GM12878 (cell line): Measurements from ENCODE around the gene LSMEM2. TPM values are rescaled to one million over a fixed set of nuclear protein-coding genes. Genes with fewer than 3 reads are reported as not detected.

Source experiments
- ATAC-seq: fragments of 200-7000 bp; cut with Tn5 transposase; 3 replicates; pipeline ENCODE4 v1.9.1; 2020; ENCODE audit warnings: mild to moderate bottlenecking, moderate library complexity
- BruUV-seq: library from RNA; stranded (reverse); fragments of 400-500 nt; replicated peaks from 2 replicates; lab custom pipeline; 2021; lab: Mats Ljungman, UMichigan
- CTCF ChIA-PET: fragments of 300-600 bp; sonication (Branson Sonifier 250); formaldehyde crosslinking; extraction: SDS; loops from one replicate; lab custom pipeline; 2021; ENCODE audit warnings: inconsistent platforms; lab: Yijun Ruan, JAX
- POLR2A ChIA-PET: fragments of 350-600 bp; formaldehyde crosslinking; extraction: SDS; loops from one replicate; lab custom pipeline; 2021; ENCODE audit warnings: inconsistent platforms; lab: Charles Lee
- RAD21 ChIA-PET: fragments of 300-600 bp; sonication (Branson Sonifier 250); formaldehyde crosslinking; loops from one replicate; lab custom pipeline; 2023; ENCODE audit warnings: antibody characterized with exemption; ENCODE audit not compliant: unreplicated experiment; lab: Charles Lee
- SMC1A ChIA-PET: fragments of 300-600 bp; sonication (Branson Sonifier 250); formaldehyde crosslinking; loops from one replicate; lab custom pipeline; 2023; ENCODE audit not compliant: unreplicated experiment, uncharacterized antibody; lab: Charles Lee
- DNase-seq: peaks from one replicate; pipeline ENCODE4 v3.0.0-alpha.2; 2011; ENCODE audit warnings: low read depth, low spot score
- FAIRE-seq: peaks from 3 replicates; lab custom pipeline; 2011; peaks lifted over from hg19 to GRCh38; lab: Jason Lieb, UNC
- H2AFZ ChIP-seq: 2 replicates; pipeline ENCODE4 v1.6.0; 2011; ENCODE audit warnings: low read depth, low read length, control low read depth; ENCODE audit not compliant: control insufficient read depth
- H3K27ac ChIP-seq: 2 replicates; pipeline ENCODE4 v1.5.1; 2011; ENCODE audit warnings: control low read depth; ENCODE audit not compliant: control insufficient read depth, insufficient read depth
- H3K27me3 ChIP-seq, 2 experiments: replicated peaks in 1 of 2; 2 replicates each; pipeline versions ENCODE4 v1.6.0 to v1.6.1; 2011; ENCODE audit warnings: low read length in 1 of 2; ENCODE audit not compliant: control insufficient read depth in 2 of 2, insufficient read depth in 2 of 2
- H3K36me3 ChIP-seq, 2 experiments: 2 replicates each; pipeline ENCODE4 v1.5.1; 2011; ENCODE audit warnings: low read length in 1 of 2; ENCODE audit not compliant: control insufficient read depth in 2 of 2, insufficient read depth in 2 of 2
- H3K4me1 ChIP-seq: 2 replicates; pipeline ENCODE4 v1.6.1; 2011; ENCODE audit warnings: mild to moderate bottlenecking, low read length, moderate library complexity, mixed read lengths; ENCODE audit not compliant: control insufficient read depth, insufficient read depth
- H3K4me2 ChIP-seq: 2 replicates; pipeline ENCODE4 v1.6.0; 2011; ENCODE audit warnings: control low read depth; ENCODE audit not compliant: control insufficient read depth, insufficient read depth
- H3K4me3 ChIP-seq: fragments of 200-600 bp; sonication (generic); 2 replicates; pipeline ENCODE4 v1.5.1; 2016
- H3K79me2 ChIP-seq: 2 replicates; pipeline ENCODE4 v1.6.0; 2011; ENCODE audit warnings: low read length; ENCODE audit not compliant: control insufficient read depth, insufficient read depth
- H3K9ac ChIP-seq: 2 replicates; pipeline ENCODE4 v1.8.0; 2011; ENCODE audit warnings: low read length, control low read depth, mixed read lengths; ENCODE audit not compliant: control insufficient read depth, insufficient read depth
- H3K9me3 ChIP-seq: replicated peaks from 3 replicates; pipeline ENCODE4 v1.5.1; 2011; ENCODE audit warnings: mild to moderate bottlenecking, low read length; ENCODE audit not compliant: control insufficient read depth, insufficient read depth
- H4K20me1 ChIP-seq: 2 replicates; pipeline ENCODE4 v1.6.0; 2011; ENCODE audit not compliant: control insufficient read depth, insufficient read depth
- E2F4 ChIP-seq: IDR thresholded peaks from 2 replicates; pipeline ENCODE4 v1.6.1; 2012; ENCODE audit warnings: low read depth, low read length, improper control_type of control experiment
- JUNB ChIP-seq: IDR thresholded peaks from 2 replicates; pipeline ENCODE4 v1.6.1; 2016; ENCODE audit warnings: antibody characterized with exemption, mild to moderate bottlenecking
- KAT2A ChIP-seq: conservative IDR thresholded peaks from 2 replicates; pipeline ENCODE4 v1.6.1; 2011; ENCODE audit warnings: low read depth, low read length; ENCODE audit not compliant: control insufficient read depth
- MEF2B ChIP-seq: fragments of 450-650 bp; IDR thresholded peaks from 2 replicates; pipeline ENCODE4 v1.6.1; 2018; ENCODE audit warnings: mild to moderate bottlenecking, moderate library complexity; ENCODE audit not compliant: partially characterized antibody, poor library complexity, severe bottlenecking
- MTA3 ChIP-seq: IDR thresholded peaks from 2 replicates; pipeline ENCODE4 v1.6.1; 2012; ENCODE audit warnings: low read length, inconsistent platforms, borderline replicate concordance
- MXI1 ChIP-seq: fragments of 150-350 bp; IDR thresholded peaks from 2 replicates; pipeline ENCODE4 v1.6.1; 2011; ENCODE audit warnings: low read depth, mild to moderate bottlenecking, inconsistent platforms, low read length, improper control_type of control experiment
- MYC ChIP-seq: IDR thresholded peaks from 2 replicates; pipeline ENCODE4 v1.6.1; 2011; ENCODE audit warnings: mild to moderate bottlenecking, low read length, moderate library complexity, inconsistent platforms; ENCODE audit not compliant: insufficient read depth, insufficient replicate concordance, insufficient read length, severe bottlenecking
- NBN ChIP-seq: fragments of 450-650 bp; IDR thresholded peaks from 2 replicates; pipeline ENCODE4 v1.6.1; 2016
- NFYB ChIP-seq: IDR thresholded peaks from 2 replicates; pipeline ENCODE4 v1.6.1; 2011; ENCODE audit warnings: low read depth, mild to moderate bottlenecking, low read length, improper control_type of control experiment, moderate library complexity; ENCODE audit not compliant: insufficient read depth
- SUZ12 ChIP-seq: fragments of 200-600 bp; sonication (generic); IDR thresholded peaks from one replicate; pipeline ENCODE4 v1.6.1; 2018; ENCODE audit warnings: antibody characterized with exemption, mild to moderate bottlenecking; ENCODE audit not compliant: unreplicated experiment
- USF2 ChIP-seq: IDR thresholded peaks from 2 replicates; pipeline ENCODE4 v1.6.1; 2011; ENCODE audit warnings: low read depth, low read length, improper control_type of control experiment, borderline replicate concordance
- YY1 ChIP-seq: IDR thresholded peaks from 2 replicates; pipeline ENCODE4 v1.6.1; 2011; ENCODE audit warnings: low read depth, mild to moderate bottlenecking, low read length
- ZBTB33 ChIP-seq: fragments of 450-650 bp; IDR thresholded peaks from 2 replicates; pipeline ENCODE4 v1.6.1; 2017; ENCODE audit warnings: mild to moderate bottlenecking
- ZNF207 ChIP-seq: fragments of 450-650 bp; IDR thresholded peaks from 2 replicates; pipeline ENCODE4 v1.6.1; 2014; ENCODE audit warnings: antibody characterized with exemption, mild to moderate bottlenecking, borderline replicate concordance
- WGBS: methylation state at CpG from one replicate; pipeline ENCODE4 v1.1.6; 2016; ENCODE audit warnings: low lambda C conversion rate; ENCODE audit not compliant: insufficient replicate concordance, insufficient coverage; ENCODE audit errors: missing lambda C conversion rate; 5-methylcytosine and 5-hydroxymethylcytosine counted together
- in situ Hi-C: fragments of 300-500 bp; cut with MboI; formaldehyde crosslinking; loops from 9 replicates; pipeline ENCODE4 v1.14.3; 2018; ENCODE audit warnings: mixed read lengths
- intact Hi-C: fragments of 100-400 bp; cut with micrococcal nuclease; formaldehyde crosslinking; loops from one replicate; pipeline ENCODE4 v1.14.2; 2022; ENCODE audit not compliant: unreplicated experiment
- polyA plus RNA-seq, 11 experiments: library from polyadenylated mRNA; depleted of rRNA in 4 of 11; unstranded in 6 of 11; stranded (reverse) in 5 of 11; fragments of >200 nt; fragmentation: Nextera tagmentation in 4 of 11; fragmentation: Illumina TruSeq in 1 of 11; extraction: Ambion mirVana in 4 of 11; extraction: Trizol in 1 of 11; gene quantifications; 1 replicate in 1 of 11; 2 replicates in 10 of 11; pipeline versions ENCODE4 v1.2.1 to v1.2.3, GENCODE V29; 2011 to 2016; ENCODE audit warnings: inconsistent platforms in 2 of 11, missing spikeins in 2 of 11, low read depth in 1 of 11
- total RNA-seq, 4 experiments: library from RNA; depleted of rRNA in 3 of 4; stranded (reverse); fragments of >200 nt in 3 of 4; fragmentation: Illumina TruSeq in 1 of 4; extraction: Trizol in 1 of 4; gene quantifications; 2 replicates each; pipeline versions ENCODE4 v1.2.1 to v1.2.3, GENCODE V29; 2013 to 2021

Gene LSMEM2
- total and polyA plus RNA-seq, 10 of the 15 experiments (the other 5 are each of a cell fraction or from before 2014, with no cell fraction given): 0.17 TPM; not detected in 9

- in situ Hi-C loops (no loop called here), intact Hi-C loops (no loop called here)
- no peaks in the 10 kb centered on the region for H3K27me3 ChIP-seq
- H4K20me1 ChIP-seq: no peaks in the 10 kb centered on the region
- peak within 1 kb of the TSS; percentile 83 for H3K9ac ChIP-seq
- peaks cover 2 to 4% of the 10 kb centered on the region in 2 experiments; a peak in 2 of 4 replicates for H3K36me3 ChIP-seq
- ChIA-PET SMC1A (interaction anchor here (1.2 kb wide), 1 partner anchor 15 kb away, joined by 3 read pairs; no protein-coding TSS in a partner anchor), RAD21 (interaction anchor here (1.2 kb wide), 1 partner anchor 14 kb away, joined by 3 read pairs; no protein-coding TSS in a partner anchor), POLR2A (interaction anchor here (0.7 to 2.0 kb wide), 3 partner anchors 12 to 18 kb away, joined by 3 to 8 read pairs (median 5); partner anchors contain the start of gene RASSF1), CTCF (interaction anchor here (1.2 to 5.1 kb wide), 3 partner anchors 14 to 96 kb away, joined by 3 to 72 read pairs (median 4); partner anchors contain the start of genes RASSF1 and ZMYND10)
- DNase-seq: no peak
- FAIRE-seq: no peak
- peaks cover 17% of the 10 kb centered on the region for H3K4me1 ChIP-seq
- H3K9me3 ChIP-seq: no peaks in the 10 kb centered on the region
- peak within 1 kb of the TSS; percentile 88 for H3K27ac ChIP-seq
- peak within 1 kb of the TSS; percentile 64 for H3K4me2 ChIP-seq
- peak within 1 kb of the TSS; percentile 92 for H2AFZ ChIP-seq
- WGBS: 91% methylated on average over 30 of the region's 31 CpGs
- BruUV-seq: no TSS peak
- H3K79me2 ChIP-seq: peaks cover 15% of the 10 kb centered on the region
- no peak for TF ChIP-seq KAT2A
- TF ChIP-seq NBN: no peak
- TF ChIP-seq JUNB: no peak
- no peak for TF ChIP-seq ZNF207
- TF ChIP-seq MXI1: no peak
- no peak for TF ChIP-seq SUZ12
- no peak for TF ChIP-seq MTA3
- TF ChIP-seq NFYB: no peak
- no peak for TF ChIP-seq E2F4
- no peak for TF ChIP-seq MEF2B
- no peak for TF ChIP-seq MYC
- no peak for TF ChIP-seq USF2
- no peak for TF ChIP-seq YY1
- TF ChIP-seq ZBTB33: no peak
- ATAC-seq: no peak
- peak within 1 kb of the TSS; percentile 70 for H3K4me3 ChIP-seq
Measured at GRCh38 chr3:50322386-50323091, 43.7 kb downstream of the LSMEM2 start, which contains the start of gene HYAL2. TSS of gene HYAL2 (minus strand) at chr3:50322745. CDS start at chr3:50320489, 2,256 bp downstream.
